Hematopoietic multipotent progenitor cell treated with erythropoietin and hydrocortisone succinate and interleukin-3 and kit ligand, for 4 days (in vitro differentiated cells): ENCODE results near the gene PDE1C.

ENCODE experiments used
- DNase-seq: peaks from one replicate; pipeline ENCODE4 v3.0.0-alpha.2; 2015

The PDE1C gene

DNA sequence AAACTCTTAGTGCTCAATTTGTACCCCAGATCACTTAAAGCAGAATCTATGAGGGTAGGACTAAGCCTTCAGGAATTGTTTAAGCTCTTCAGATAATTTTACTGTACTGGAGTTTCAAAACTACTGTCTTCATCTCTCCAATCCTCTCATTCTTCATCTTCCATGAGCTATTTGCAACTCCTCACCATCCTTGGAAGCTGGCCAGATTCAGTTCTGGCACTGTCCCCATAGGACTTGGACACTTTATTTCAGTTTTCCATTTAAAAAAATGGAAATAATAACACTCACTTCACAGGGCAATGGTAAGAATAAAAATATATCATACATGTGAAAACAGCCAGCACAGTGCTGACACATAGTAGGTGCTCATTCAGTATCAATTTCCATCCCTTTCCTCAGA is 308.6 kb downstream of the PDE1C start:
- DNase-seq = no peak

GRCh38 chr7:31758755-31759154 is 311.5 kb downstream of the PDE1C start:
- no peak for DNase-seq

DNA sequence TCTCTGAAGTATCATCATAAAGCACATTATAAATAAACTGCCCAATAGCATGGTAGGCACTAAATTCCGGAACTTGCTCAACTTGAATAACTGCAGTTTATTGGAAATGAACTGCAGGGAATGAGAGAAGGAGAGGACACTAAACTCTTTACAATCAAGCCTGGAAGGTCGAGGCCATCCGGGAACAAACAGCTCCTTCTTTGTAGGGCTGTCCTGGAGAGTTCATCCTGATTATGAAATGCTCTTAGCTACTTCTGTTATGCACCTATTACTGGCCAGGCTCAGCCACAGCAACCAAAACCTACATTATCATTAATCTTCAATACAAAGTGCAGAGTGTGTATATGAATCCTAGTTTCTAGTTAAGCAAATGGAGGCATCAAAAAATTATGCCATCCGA is 318.5 kb downstream of the PDE1C start:
- no peak for DNase-seq

DNA sequence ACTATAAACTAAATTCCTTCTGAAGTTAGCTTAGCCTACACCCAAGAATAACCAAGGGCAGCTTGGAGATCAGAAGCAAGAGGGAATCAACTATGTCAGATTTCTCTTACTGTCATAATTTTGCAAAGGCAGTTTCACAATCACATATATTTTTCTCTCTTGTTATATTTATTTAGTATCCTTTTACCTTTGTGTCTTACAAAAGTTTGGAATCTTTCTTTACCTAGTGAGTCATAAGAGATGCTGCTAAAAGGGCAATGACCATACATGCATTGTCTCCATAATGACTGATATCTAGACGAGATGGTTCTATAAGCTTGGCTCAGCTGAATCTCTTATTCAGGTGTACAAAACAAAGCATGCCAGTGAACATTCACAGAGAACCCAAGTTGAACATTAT is 322.1 kb downstream of the PDE1C start:
- DNase-seq = no peak

GRCh38 chr7:31747553-31747952 is 322.7 kb downstream of the PDE1C start:
- DNase-seq = no peak

- DNase-seq = peak; percentile 78
Measured at GRCh38 chr7:31744294-31744874, 325.8 kb downstream of the PDE1C start.

- no peak for DNase-seq
Measured at GRCh38 chr7:31741852-31742251, 328.4 kb downstream of the PDE1C start.

GRCh38 chr7:31735991-31736982 is 333.9 kb downstream of the PDE1C start:
- peak; percentile 68 for DNase-seq

DNA sequence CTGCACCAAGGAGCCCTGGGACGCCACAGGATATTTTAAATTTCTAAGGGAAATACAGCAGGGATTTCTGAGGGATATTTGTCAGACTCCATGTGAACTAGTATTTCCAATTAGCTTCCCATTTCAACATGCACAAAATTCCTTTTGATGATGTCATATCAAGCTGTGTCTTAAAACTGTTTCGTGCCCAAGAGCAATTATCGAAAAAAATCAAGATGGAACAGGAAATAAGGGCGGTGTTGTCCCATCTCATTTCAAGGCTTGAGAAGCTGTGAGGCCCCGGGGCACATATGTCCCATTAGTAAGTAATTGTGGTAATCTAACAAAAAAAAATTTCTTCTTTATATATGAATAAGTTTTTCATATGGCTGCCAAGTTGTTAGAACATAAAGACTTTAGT is 335.8 kb downstream of the PDE1C start:
- no peak for DNase-seq

GRCh38 chr7:31729195-31729804 is 340.9 kb downstream of the PDE1C start:
- DNase-seq = no peak

DNA sequence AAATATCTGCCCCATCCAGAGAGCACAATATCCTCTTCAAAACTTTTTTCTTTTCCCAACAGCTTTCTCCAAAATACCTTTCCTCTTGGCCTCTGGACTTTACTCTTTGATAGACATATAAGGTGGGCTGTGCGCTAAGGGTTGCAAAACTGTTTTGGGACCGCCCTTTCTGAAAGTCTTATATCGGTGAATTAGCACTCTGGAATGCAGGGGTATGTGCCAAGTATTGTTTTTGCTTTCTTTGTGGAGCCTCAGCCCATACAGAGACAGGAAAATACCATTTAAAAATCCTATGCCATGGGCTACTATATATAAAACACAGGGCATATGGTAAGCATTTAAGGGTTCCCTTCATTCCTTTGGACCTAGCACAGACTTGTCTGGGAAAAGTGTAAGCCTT is 345.5 kb downstream of the PDE1C start:
- no peak for DNase-seq

DNA sequence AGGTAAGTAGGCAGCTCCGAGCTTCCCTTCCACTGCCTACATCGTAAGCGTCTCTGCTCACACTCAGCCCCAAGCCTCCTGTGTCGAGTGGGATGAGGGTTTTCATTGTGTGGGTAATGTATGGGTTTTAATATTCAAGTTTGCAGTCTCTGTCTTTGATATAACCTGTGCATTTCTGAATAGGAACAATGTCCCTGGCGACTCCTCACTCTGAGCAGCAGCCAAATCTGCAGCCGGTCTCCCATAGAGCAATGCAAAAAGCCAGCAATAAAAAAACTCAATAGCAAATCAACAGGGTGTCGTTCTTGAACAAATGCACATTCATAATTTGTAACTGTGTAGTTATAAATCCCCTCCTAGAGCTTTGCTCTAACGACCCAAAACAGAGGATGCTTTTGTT is 349.8 kb downstream of the PDE1C start:
- DNase-seq = no peak

DNA sequence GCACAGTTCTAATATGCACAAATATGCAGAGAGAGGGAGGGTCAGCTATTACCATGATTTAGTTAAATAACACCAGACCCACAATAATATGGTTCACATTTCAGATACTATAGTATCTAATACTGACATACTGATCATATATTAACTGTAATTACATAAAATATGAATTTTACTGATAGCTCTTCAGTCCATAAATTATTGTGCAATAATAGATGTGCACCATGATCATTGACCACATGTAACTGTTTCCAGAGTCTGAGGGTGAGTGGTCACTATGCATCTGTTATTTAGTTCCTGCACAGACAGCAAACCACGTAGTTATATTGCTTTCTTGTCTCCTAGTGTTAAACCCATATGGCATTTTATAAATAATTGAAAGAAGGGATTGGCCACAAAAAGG is 353.9 kb downstream of the PDE1C start:
- no peak for DNase-seq

DNA sequence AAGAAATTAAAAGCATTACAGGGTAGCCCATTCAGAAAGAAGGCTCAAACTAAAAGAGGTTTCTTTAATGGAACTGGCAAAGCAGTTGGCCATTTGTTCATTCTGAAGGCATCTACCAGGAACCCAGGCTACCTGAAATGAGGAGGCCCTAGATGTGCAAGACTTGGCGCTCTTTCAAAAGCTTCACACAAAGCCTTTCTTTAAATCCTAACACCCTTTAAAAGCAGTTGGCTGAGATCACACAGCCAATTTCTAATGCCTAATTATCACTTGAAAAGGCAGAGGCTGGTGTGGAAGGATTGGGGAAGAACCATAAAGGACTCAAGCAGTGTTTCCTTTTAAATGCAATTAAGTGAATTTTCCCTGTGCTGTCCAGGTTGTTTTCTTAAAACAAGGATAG is 360.0 kb downstream of the PDE1C start:
- DNase-seq = no peak

GRCh38 chr7:31707089-31707488 is 363.1 kb downstream of the PDE1C start:
- no peak for DNase-seq

- no peak for DNase-seq
Measured at GRCh38 chr7:31705377-31705776, 364.8 kb downstream of the PDE1C start.

GRCh38 chr7:31702354-31702753 is 367.9 kb downstream of the PDE1C start:
- no peak for DNase-seq
